Head of caudate nucleus (tissue), 42 donors: ENCODE results near the gene LMNTD2.

Source experiments
- DNase-seq, 42 donors: peaks; one replicate each; pipeline versions ENCODE4 v3.0.0 to v3.0.0-alpha.2; 2020 to 2021; ENCODE audit warnings: mixed read lengths in 7 of 42
- intact Hi-C: fragments of 100-400 bp; cut with DNase I; formaldehyde crosslinking; loops from one replicate; pipeline ENCODE4 v1.15.0; 2022

Gene LMNTD2

DNA sequence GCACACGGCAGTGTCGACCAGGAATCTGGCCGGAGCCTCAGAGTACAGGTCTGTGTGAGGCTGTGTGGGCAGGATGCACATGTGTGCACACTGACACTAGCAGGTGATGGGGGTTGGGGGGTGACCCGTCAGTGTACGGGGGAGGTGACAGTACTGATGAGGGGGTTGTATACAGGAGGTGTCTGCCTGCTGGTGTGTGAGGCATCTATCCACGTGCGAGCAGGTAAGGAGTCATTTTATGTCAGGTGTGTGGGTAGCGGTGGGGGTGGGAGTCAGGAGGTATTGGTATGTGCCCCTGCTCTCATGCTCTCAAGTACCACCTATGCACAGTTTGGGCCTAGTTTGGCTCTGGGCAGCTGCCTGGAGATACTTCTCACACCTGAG lies 11.3 kb upstream of the LMNTD2 start:
- intact Hi-C loops = no loop called here
- peak in 19 of 42 donors; percentile 28 to 74 (median 45) for DNase-seq

DNA sequence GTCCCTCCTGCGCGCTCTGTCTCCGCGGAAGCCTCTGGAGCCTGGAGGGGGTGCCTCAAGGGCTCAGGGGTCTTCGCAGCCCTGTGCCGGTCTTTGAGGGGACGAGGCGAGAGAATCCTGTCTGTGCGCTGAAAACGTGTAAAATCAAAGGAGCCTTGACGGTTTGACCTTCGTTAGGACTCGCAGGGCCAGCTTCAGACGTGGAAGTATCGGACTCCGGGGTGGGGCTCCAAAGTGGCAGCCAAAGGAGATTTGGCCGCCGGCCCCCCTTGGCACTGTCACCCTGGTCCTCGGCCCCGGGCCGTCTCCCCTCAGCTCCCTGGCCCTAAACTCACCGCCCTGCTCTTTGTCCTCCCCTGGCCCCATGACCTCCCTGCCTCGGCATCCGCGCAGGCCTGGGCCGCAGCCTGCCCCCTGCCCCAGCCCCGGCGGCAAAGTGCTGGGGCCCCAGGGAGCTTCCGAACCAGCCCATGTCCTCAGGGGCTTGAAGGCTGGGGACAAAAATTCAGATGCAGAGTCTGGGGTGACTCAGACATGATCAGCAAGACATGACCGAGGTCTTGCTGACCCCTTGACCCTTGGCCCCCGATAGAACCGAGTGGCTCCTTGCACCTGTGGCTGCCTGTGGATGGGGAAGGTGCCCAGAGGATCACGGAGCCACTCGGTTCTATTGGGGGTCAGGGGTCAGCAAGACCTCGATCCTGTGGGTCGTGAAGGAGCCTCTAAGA lies 8.8 kb upstream of the LMNTD2 start:
- intact Hi-C loops = loop anchor here (10.0 kb wide), 1 partner anchor 125 kb away; the partner anchor contains the start of genes DEAF1 and TMEM80
- no peak for DNase-seq

DNA sequence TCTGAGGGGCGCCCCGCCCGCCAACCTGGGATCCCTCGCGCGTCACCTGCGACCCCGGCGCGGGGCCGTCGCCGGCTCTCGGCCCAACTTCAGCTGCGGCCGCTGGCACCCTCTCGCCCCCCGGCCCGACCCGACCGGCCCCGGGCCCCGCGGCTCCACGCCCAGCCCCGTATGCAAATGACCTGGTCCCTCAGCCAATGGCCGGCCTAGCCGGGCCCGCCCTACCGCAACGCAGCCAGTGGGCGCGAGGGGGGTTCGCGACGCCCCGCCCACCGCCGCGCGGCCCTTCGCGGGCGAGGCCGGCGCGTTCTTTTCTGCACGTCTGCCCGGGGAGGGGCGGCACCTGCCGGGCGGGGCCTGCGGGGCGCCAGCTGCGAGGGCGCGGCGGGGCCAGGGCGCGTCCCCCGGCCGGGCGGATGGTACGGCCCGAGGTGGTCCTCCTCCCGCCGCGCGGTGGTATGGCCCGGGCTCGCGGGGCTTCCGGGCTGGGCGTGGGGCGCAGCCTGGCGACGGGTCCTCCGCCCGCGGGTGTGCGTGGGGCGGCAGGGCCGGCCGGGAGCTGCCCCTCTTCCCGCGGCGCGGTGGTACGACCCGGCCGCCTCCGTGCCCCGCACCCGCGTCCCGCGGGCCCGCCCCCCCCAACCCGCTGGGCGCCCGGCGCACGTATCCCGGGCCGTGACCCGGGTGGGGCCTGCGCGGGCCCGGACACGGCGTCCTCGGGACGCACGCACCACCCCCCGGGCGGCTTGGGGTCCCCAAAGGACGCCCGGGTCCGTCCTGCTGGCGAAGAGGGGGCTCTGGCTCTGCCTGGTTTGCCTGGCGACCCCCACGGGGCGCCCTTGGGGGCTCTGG lies 8.0 kb upstream of the LMNTD2 start:
- DNase-seq = peak; percentile 73 to 95 (median 92)
- intact Hi-C loops = loop anchor here (10.0 kb wide), 1 partner anchor 126 kb away; the partner anchor contains the start of genes DEAF1 and TMEM80

DNA sequence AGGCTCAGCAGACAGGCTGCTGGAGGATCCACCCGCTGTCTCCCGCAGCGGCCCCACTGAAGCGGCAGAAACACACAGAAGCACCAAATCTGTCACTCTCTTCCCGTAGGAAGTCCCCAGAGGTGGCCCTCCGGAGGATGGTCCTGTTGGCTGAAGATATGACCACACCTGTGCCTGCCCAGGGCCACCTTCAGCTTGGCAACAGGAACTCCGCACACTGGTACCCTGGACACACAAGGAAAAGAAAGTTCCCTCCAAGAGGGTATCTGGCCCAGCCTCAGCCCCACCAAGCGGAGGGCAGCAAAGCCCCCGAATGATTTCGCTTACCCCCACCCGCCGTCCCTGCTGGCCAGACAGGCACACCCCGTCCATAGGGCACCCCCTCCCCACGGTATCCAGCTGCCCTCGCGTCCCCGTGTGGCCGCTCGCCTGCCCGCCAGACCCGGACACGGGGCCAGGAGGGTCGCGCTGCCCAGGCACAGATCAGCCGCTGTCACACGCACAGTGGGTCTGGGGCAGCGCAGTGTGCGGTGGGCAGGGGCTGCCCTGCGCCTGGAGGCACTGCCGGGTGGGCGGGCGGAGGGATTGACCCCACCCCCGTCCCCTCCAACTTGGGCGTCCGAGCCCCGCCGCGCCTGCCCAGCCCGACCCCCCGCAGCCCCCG lies 7.2 kb upstream of the LMNTD2 start:
- intact Hi-C loops = loop anchor here (10.0 kb wide), 1 partner anchor 127 kb away; the partner anchor contains the start of genes DEAF1 and TMEM80
- no peak for DNase-seq

DNA sequence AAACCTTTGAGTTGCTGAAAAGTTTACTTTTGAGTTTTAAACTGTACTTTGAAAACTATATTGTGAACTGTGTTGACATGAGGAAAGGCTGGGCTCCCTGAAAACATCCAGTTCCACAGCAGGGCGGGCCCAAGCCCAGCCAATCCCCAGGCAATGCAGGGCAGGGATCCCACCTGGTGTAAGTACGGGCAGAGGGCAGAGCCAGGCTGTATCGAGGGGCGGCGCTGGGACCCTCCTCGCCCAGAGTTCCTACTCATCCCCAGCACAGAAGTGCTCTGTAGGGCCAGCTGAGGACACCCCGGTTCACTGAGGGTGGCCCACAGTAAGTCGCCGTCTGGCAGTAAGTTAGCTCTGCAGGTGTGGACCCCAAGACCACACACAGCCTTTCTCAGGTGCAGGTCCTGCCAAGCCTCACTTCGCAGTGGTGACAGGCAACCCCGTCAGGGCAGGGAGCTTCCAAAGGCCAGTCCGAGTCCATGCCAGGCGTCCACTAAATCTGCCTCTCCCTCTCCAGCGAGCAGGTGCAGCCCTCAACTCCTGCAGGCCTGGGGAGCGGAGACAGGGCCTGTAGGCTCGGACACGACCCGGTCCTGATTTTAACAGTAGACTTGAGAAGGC lies 6.6 kb upstream of the LMNTD2 start:
- intact Hi-C loops = loop anchor here (10.0 kb wide), 1 partner anchor 128 kb away; the partner anchor contains the start of genes DEAF1 and TMEM80
- DNase-seq = no peak

DNA sequence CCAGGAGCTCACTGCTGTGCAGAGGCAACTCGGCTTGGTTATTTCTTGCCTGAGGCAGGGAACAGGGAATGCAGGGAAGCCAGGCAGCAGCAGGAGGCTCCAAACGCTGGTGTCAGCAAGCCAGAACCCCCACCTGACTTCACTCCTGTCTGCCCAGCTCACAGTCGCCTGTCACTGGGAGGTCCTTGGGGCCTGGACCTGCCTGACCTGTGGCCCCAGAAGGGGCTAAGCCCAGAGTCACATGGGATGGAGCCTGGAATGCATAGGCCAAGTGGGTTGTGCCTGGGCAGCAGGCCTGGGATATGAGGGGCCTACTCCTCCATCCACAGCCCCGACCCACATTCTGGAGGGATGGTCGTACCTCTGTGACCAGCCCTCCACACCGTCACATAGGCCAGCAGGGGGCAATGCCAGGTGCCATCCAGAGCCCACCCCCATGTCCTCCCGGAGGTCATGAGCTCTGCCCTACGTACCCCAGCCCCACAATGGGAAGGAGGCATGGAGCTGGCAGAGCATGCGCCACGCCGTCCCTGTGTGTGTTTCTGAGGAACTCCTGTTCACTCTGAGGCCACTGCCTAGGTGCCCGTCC lies 5.5 kb upstream of the LMNTD2 start:
- DNase-seq = no peak
- intact Hi-C loops = loop anchor here (10.0 kb wide), 1 partner anchor 129 kb away; the partner anchor contains the start of genes DEAF1 and TMEM80

DNA sequence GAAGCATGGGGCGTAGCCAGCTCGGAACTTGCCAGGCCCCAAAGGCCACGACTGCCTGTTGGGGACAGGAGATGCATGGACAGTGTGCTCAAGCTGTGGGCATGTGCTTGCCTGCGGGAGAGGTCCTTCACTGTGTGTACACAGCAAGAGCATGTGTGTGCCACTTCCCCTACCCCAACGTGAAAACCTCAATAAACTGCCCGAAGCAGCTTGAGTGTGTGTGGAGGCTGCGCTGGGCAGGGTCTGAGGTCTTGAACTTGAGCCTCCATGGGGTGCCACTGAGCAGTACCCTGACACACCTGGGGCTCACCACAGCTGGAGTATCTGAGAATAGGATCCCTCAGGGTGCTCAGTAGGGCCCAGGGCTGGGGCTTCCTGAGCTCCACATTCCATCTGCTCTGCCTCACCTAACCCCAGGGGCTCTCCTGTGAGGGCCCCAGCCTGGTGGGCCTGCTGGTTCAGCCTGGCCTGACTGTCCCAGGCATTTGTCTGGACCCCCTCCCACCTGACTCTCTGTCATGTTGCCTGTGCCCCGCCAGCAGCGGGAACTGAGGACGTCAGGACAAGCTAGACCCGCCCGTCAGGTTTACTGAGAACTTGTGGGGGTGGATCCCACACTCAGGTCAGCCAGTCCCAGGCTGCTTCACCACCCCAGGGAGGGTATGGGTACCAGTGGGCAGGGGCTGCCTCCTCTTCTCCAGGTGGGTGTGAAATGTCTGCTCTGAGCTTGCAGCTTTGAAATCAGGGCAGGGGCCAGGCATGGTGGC lies 3.5 kb upstream of the LMNTD2 start:
- no peak for DNase-seq
- intact Hi-C loops = loop anchor here (10.0 kb wide), 1 partner anchor 131 kb away; the partner anchor contains the start of genes DEAF1 and TMEM80

DNA sequence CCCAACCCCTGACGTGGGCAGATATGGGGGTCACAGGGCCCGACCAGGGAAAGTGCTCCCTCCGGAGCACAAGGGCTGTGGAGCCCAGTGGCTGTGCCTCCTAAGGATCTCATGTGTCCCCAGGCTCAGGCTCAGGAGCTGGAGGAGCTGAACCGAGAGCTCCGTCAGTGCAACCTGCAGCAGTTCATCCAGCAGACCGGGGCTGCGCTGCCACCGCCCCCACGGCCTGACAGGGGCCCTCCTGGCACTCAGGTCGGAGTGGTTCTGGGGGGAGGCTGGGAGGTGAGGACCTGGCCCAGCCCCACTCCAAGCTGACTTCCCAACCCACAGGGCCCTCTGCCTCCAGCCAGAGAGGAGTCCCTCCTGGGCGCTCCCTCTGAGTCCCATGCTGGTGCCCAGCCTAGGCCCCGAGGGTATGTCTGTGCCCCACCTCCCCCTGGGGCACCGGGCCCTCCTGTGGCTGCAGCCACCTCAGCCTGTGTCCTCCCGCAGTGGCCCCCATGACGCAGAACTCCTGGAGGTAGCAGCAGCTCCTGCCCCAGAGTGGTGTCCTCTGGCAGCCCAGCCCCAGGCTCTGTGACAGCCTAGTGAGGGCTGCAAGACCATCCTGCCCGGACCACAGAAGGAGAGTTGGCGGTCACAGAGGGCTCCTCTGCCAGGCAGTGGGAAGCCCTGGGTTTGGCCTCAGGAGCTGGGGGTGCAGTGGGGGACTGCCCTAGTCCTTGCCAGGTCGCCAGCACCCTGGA lies 2.7 kb upstream of the LMNTD2 start:
- intact Hi-C loops = loop anchor here (10.0 kb wide), 1 partner anchor 132 kb away; the partner anchor contains the start of genes DEAF1 and TMEM80
- DNase-seq = no peak

DNA sequence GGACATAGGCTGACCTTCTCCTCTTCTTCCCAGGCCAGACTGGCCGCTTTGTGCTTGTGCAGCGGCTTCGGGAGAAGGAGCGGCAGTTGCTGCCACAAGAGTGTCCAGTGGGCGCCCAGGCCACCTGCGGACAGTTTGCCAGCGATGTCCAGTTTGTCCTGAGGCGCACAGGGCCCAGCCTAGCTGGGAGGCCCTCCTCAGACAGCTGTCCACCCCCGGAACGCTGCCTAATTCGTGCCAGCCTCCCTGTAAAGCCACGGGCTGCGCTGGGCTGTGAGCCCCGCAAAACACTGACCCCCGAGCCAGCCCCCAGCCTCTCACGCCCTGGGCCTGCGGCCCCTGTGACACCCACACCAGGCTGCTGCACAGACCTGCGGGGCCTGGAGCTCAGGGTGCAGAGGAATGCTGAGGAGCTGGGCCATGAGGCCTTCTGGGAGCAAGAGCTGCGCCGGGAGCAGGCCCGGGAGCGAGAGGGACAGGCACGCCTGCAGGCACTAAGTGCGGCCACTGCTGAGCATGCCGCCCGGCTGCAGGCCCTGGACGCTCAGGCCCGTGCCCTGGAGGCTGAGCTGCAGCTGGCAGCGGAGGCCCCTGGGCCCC lies 1.6 kb upstream of the LMNTD2 start:
- intact Hi-C loops = loop anchor here (10.0 kb wide), 1 partner anchor 133 kb away; the partner anchor contains the start of genes DEAF1 and TMEM80
- DNase-seq = no peak

DNA sequence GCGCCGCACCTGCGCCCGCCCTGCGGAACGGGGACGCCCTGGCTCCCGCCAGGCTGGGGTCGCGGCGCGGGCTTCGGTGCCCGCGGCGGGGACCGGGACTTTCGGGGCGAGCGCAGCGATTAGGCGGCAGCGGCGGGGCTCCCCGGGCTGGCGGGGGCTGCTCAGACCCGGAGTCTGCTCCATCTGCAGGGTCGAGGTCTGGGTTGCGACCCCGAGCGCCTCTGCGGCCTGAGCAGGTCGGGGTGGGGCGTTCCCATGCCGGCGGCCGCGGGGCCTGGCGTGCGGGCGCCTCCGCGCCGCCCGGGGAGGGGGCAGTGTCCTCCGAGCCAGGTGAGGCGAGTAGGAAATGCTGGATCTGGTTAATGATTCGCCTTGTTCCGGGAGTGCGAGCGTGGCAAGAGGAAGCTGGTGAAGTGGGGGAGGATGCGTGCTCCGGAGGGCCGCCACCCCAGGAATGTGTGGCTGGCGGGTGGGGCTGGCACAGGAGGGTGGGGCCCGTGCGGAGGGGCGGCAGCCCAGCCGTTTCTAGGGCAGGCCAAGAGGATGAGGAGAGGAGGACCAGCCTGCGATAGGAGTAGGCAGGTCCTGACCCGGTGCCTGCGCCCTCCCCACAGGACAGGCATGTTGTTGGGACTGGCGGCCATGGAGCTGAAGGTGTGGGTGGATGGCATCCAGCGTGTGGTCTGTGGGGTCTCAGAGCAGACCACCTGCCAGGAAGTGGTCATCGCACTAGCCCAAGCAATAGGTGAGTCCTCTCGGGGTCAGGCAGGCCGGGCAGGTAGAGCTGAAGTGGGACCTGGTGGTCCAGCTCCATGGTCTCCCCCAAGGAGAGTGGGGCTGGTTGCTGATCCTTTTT lies 838 bp upstream of the LMNTD2 start:
- peak in 28 of 42 donors; percentile 25 to 78 (median 49) for DNase-seq

DNA sequence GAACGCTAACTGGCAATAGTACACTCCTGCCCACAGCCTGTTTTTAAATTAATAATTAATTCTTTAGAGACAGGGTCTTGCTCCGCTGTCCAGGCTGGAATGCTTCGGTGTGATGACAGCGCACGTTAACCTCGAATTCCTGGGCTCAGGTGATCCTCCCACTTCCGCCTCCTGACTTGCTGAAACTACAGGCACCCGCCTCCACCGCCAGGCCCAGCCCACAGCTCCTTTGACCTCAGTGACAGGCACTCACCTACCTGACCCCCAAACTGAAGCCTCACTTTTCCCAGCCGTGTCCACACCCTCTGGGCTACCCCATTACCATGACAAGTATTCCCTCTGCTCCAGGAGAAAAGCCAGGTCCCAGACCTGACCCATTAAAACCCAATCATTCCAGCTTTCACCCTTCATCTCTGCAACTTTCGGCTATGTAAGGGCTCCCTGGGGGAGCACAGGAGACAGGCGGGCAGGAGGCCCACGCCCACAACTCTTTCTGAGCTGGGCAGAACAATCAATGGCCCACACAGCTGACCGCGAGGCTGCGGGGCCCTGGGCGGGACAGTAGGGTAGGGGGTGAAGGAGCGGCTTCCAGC lies 730 bp downstream of the LMNTD2 start:
- peak in 6 of 42 donors; percentile 39 to 54 (median 46) for DNase-seq
- intact Hi-C loops = loop anchor here (10.0 kb wide), 1 partner anchor 135 kb away; the partner anchor contains the start of genes DEAF1 and TMEM80

More for the DNA sequence above, 838 bp upstream of the LMNTD2 start:
- intact Hi-C loops = loop anchor here (10.0 kb wide), 1 partner anchor 133 kb away; the partner anchor contains the start of genes DEAF1 and TMEM80

DNA sequence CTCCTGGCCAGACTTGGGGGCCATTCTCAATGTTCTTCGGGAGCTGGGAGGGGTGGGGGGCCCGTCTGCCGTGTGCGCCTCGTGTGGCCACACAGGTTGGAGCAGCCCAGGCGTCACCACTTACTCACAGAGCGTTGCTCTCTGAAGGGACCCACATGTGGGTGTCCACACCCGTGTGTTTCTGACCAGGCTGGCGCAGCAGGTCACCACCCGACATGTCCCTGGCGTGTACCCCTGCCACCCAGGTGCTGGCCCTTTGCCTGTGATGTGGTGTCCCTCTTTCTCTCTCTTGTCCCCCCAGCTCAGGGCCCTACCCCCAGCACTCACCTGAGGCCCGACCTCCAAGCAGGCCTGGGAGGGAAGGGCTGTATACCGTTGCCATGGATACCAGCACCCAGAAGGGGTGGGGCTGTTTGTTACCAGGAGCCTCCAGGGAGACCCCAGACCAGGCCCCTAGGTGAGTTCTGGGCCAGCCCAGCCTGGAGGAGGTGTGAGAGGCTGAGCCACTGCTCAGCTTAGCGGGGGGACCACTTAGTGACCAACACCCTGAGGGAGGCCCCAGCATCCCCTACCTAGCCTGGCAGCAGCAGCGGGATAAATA lies 1.4 kb downstream of the LMNTD2 start:
- intact Hi-C loops = no loop called here

DNA sequence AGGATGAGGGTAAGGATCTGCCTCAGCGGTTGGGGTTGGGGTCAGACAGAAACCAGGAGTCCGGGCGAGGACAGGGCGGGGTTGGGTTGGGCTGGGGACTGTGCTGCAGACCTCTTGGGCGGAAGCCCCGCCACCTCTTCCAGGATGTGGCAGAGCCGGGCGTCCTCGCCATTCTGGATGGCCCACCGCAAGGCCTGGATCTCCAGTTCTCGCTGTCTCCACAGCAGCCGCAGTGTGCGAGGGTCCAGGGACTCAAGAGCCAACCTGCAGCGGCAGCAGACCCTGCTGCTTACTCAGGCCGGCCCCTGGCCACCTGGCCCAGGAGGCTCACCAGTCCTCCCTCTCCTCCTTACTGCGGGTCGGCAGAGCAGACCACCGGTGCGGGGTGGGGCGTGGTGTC lies 2.0 kb downstream of the LMNTD2 start:
- no peak for DNase-seq
- intact Hi-C loops = no loop called here

More for the DNA sequence above, 1.4 kb downstream of the LMNTD2 start:
- no peak for DNase-seq

DNA sequence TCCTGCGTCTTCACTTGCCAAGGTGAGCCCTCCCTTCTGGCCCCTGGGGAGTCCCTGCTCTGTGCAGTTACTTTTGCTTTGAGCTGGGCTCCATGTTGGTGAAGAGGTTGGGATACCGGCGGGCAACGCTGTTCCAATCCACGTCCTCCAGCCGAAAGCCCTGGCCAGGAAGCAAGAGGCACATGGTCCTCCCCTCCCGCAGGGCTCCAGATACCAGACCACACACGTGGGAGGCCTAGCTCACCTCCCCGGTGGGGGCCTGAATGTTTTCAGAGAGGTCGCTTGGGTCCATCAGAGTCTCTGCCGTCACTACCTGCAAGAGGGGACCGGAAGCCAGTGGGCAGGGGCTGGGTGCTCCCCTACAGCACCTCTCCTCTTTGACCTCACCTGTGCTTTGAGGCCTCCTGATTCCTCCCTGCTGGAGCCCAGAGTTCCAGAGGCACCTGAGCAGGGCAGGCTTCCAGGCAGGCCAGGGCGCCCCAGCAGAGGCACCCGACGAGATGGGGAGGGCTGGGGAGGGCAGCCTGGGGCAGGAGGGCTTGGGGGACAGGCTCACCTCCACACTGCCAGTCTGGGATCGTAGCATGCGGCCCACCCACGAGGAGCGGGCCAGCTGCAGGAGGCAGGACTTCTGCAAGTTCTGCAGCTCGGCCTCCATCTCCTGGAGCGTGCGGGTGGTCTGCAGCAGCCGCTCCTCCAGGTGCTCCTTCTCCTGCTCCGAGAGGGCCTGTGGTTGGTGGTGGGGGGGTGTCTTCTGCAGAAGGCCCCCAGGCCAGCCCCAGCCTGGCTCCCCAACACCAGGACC lies 3.0 kb downstream of the LMNTD2 start:
- no peak for DNase-seq
- intact Hi-C loops = no loop called here
